CD8-positive, alpha-beta memory T cell (primary cell): ENCODE data around the gene PTP4A2. TPM values are rescaled to one million over a fixed set of nuclear protein-coding genes. Genes with fewer than 3 reads are reported as not detected.
"Not testable (repeated sequence)": the region's sequence is repeated elsewhere in the genome, so short reads cannot be mapped to it uniquely, and the experiment has no call there.

ENCODE experiments used
- CTCF ChIA-PET: fragments of 350-600 bp; sonication (Branson Sonifier 250); formaldehyde crosslinking; loops from one replicate; lab custom pipeline; 2021; ENCODE audit warnings: antibody characterized with exemption; lab: Charles Lee
- POLR2A ChIA-PET: fragments of 350-600 bp; sonication (Branson Sonifier 250); formaldehyde crosslinking; loops from one replicate; lab custom pipeline; 2021; ENCODE audit warnings: antibody characterized with exemption; lab: Charles Lee
- DNase-seq, 5 donors: peaks; one replicate each; pipeline versions ENCODE4 v3.0.0 to v3.0.0-alpha.2; 2020 to 2022; ENCODE audit warnings: mixed read lengths in 1 of 5
- H3K27ac ChIP-seq: one replicate; pipeline ENCODE4 v1.7.0; 2013; ENCODE audit warnings: low read depth, mild to moderate bottlenecking, low read length, moderate library complexity
- H3K27me3 ChIP-seq: 2 replicates; pipeline ENCODE4 v1.7.0; 2013; ENCODE audit warnings: low read length, mild to moderate bottlenecking; ENCODE audit not compliant: insufficient read depth, poor library complexity, severe bottlenecking
- H3K36me3 ChIP-seq: 2 replicates; pipeline ENCODE4 v1.7.0; 2013; ENCODE audit warnings: mild to moderate bottlenecking, low read length, moderate library complexity; ENCODE audit not compliant: insufficient read depth
- H3K4me1 ChIP-seq: 2 replicates; pipeline ENCODE4 v1.7.0; 2013; ENCODE audit warnings: mild to moderate bottlenecking, low read length, moderate library complexity; ENCODE audit not compliant: insufficient read depth
- H3K4me3 ChIP-seq: 2 replicates; pipeline ENCODE4 v1.7.0; 2013; ENCODE audit warnings: mild to moderate bottlenecking, low read length
- H3K9me3 ChIP-seq: 2 replicates; pipeline ENCODE4 v1.7.0; 2013; ENCODE audit warnings: mild to moderate bottlenecking, low read length
- H3K27ac Mint-ChIP-seq, 8 donors: one replicate each; pipeline ENCODE4 v1.8.0; 2020 to 2021; ENCODE audit warnings: mixed read lengths in 8 of 8, mild to moderate bottlenecking in 6 of 8, inconsistent platforms in 3 of 8, moderate library complexity in 3 of 8
- H3K27me3 Mint-ChIP-seq, 2 donors: one replicate each; pipeline ENCODE4 v1.8.0; 2020 to 2021; ENCODE audit warnings: mixed read lengths in 2 of 2, mild to moderate bottlenecking in 1 of 2, moderate library complexity in 1 of 2
- H3K36me3 Mint-ChIP-seq, 3 donors: one replicate each; pipeline ENCODE4 v1.8.0; 2020 to 2021; ENCODE audit warnings: mixed read lengths in 3 of 3, inconsistent platforms in 1 of 3, mild to moderate bottlenecking in 1 of 3
- H3K4me1 Mint-ChIP-seq, 3 donors: one replicate each; pipeline ENCODE4 v1.8.0; 2020 to 2021; ENCODE audit warnings: mixed read lengths in 3 of 3, inconsistent platforms in 1 of 3, mild to moderate bottlenecking in 1 of 3
- H3K4me3 Mint-ChIP-seq, 7 donors: one replicate each; pipeline ENCODE4 v1.8.0; 2020 to 2021; ENCODE audit warnings: mixed read lengths in 7 of 7, mild to moderate bottlenecking in 6 of 7, moderate library complexity in 4 of 7, inconsistent platforms in 2 of 7
- H3K9me3 Mint-ChIP-seq, 5 donors: one replicate each; pipeline ENCODE4 v1.8.0; 2020 to 2022; ENCODE audit warnings: mixed read lengths in 5 of 5, mild to moderate bottlenecking in 3 of 5, moderate library complexity in 2 of 5, inconsistent platforms in 1 of 5
- polyA plus RNA-seq: library from polyadenylated mRNA; unstranded; fragments of 300-500 nt; fragmentation: Illumina TruSeq; gene quantifications from one replicate; pipeline ENCODE4 v1.2.3, GENCODE V29; 2021
- total RNA-seq, 2 experiments: library from RNA; stranded (reverse); gene quantifications; one replicate each; pipeline ENCODE4 v1.2.3, GENCODE V29; 2021

The PTP4A2 gene
- total and polyA plus RNA-seq, 3 experiments from 2014 or later: 339 to 598 (median 368) TPM

DNA sequence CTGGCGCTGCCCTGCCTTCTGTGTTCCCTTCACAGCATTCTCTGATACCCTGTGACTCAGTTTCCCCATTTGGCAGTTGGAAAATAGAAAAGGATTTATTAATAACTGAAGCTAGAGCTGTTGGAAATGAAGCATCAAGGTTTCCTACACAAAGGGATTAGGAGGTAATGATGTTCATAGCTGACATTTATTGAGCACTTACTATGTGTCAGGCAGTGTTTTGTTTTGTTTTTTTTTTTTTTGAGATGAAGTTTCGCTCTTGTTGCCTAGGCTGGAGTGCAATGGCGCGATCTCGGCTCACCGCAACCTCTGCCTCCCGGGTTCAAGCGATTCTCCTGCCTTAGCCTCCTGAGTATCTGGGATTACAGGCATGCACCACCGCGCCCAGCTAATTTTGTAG is 7.5 kb upstream of the PTP4A2 start:
- not testable (repeated sequence) for H3K9me3 Mint-ChIP-seq, H3K36me3 Mint-ChIP-seq, H3K27me3 ChIP-seq, H3K36me3 ChIP-seq, H3K27me3 Mint-ChIP-seq, DNase-seq, H3K4me3 ChIP-seq, H3K9me3 ChIP-seq
- Mint-ChIP-seq H3K4me1 (peaks cover 36 to 60% (median 47%) of the 10 kb centered on the region in 3 donors), H3K27ac (peak overlapping the region; percentile 11 to 88 (median 68)), H3K4me3 (peak overlapping the region; percentile 41 to 91 (median 74))
- ChIA-PET CTCF (interaction anchor here (1.1 to 9.1 kb wide), 6 partner anchors 9 to 129 kb away, joined by 4 to 136 read pairs (median 19); partner anchors contain the start of gene SPOCD1), POLR2A (interaction anchor here (0.6 to 3.3 kb wide), 5 partner anchors 9 to 1202 kb away, joined by 3 to 22 read pairs (median 3); partner anchors contain the start of gene TMEM39B)
- H3K4me1 ChIP-seq: peaks cover 47% of the 10 kb centered on the region
- H3K27ac ChIP-seq: peak overlapping the region; percentile 18

- Histone ChIP-seq H3K27ac (peak overlapping the region; percentile 91), H3K4me3 (peak overlapping the region; percentile 68), H3K27me3 (no peaks in the 10 kb centered on the region), H3K4me1 (peaks cover 58% of the 10 kb centered on the region), H3K36me3 (no peaks in the 10 kb centered on the region), H3K9me3 (no peaks in the 10 kb centered on the region)
- Mint-ChIP-seq H3K36me3 (no peaks in the 10 kb centered on the region), H3K27me3 (no peaks in the 10 kb centered on the region), H3K4me3 (peak overlapping the region; percentile 83 to 91 (median 85)), H3K9me3 (no peaks in the 10 kb centered on the region), H3K27ac (peak overlapping the region; percentile 82 to 95 (median 92)), H3K4me1 (peaks cover 46 to 67% (median 60%) of the 10 kb centered on the region in 3 donors)
- ChIA-PET POLR2A (interaction anchor here (0.5 to 3.3 kb wide), 17 partner anchors 9 to 306 kb away, joined by 3 to 22 read pairs (median 4); partner anchors contain the start of genes KHDRBS1, PEF1 and TMEM39B), CTCF (interaction anchor here (0.7 to 9.1 kb wide), 12 partner anchors 8 to 155 kb away, joined by 3 to 136 read pairs (median 8); partner anchors contain the start of gene SPOCD1)
- peak; percentile 66 to 90 (median 77) for DNase-seq
These were observed 6.3 kb upstream of the PTP4A2 start for GRCh38 chr1:31944205-31945089.

DNA sequence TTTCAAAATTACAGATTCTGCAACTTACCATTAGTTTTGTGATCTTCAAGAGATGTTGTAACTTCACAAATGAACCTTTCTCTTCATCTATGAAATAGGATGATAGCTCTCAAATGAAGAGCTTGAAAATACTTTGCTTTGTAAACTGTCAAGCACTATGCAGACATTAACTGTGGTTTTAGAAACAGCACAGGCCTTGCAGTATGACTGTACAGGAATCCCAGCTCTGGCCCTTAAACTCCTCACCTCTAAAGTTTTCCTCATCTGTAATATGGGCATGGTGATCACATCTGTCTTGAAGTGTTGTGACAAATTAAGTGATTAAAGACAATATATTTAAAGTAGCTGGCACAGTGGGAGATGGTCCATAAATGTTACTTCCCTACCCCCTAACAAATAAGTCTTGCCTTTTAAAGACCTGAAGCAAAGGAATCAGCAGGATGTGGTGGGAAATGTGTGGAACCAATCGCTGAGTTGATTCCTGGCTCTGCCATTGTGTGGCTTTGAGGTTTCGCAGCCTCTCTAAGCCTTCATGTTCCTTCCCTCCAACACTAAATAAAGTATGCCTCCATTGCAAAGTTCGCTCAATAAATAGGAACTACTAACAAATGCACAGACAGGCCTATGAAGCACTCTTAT is 5.5 kb upstream of the PTP4A2 start:
- Histone ChIP-seq H3K36me3 (no peaks in the 10 kb centered on the region), H3K4me3 (peak overlapping the region; percentile 68), H3K27me3 (no peaks in the 10 kb centered on the region), H3K9me3 (no peaks in the 10 kb centered on the region), H3K27ac (peak overlapping the region; percentile 91), H3K4me1 (peaks cover 66% of the 10 kb centered on the region)
- Mint-ChIP-seq H3K27ac (peak overlapping the region; percentile 82 to 95 (median 92)), H3K36me3 (peaks cover 0 to 2% (median 0%) of the 10 kb centered on the region in 3 donors), H3K4me3 (peak overlapping the region; percentile 83 to 91 (median 85)), H3K9me3 (no peaks in the 10 kb centered on the region), H3K27me3 (no peaks in the 10 kb centered on the region), H3K4me1 (peaks cover 53 to 75% (median 67%) of the 10 kb centered on the region in 3 donors)
- peak in 3 of 5 donors; percentile 66 to 77 (median 75) for DNase-seq
- CTCF ChIA-PET: interaction anchor here (0.7 to 9.1 kb wide), 12 partner anchors 8 to 155 kb away, joined by 3 to 136 read pairs (median 8); partner anchors contain the start of gene SPOCD1
- POLR2A ChIA-PET: interaction anchor here (0.7 to 3.3 kb wide), 12 partner anchors 9 to 117 kb away, joined by 3 to 22 read pairs (median 4); partner anchors contain the start of gene KHDRBS1

DNA sequence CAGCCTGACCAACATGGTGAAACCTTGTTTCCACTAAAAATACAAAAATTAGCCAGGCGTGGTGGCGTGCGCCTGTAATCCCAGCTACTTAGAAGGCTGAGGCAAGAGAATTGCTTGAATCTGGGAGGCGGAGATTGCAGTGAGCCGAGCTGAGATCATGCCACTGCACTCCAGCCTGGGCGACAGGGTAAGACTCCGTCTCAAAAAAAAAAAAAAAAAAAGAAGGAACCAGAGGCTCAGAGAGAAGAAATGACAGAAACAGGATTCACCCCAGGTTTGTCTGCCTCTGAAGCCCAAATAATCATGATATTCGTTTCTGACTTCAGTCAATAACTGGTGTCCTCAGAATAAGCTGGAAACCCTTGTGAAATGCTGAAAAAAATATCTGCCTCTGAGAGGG is 3.9 kb upstream of the PTP4A2 start:
- H3K27ac ChIP-seq, H3K36me3 Mint-ChIP-seq, H3K9me3 Mint-ChIP-seq, DNase-seq, H3K9me3 ChIP-seq, H3K27me3 Mint-ChIP-seq, H3K36me3 ChIP-seq, H3K27me3 ChIP-seq, POLR2A ChIA-PET: not testable (repeated sequence)
- CTCF ChIA-PET: interaction anchor here (0.8 to 9.1 kb wide), 9 partner anchors 8 to 153 kb away, joined by 3 to 136 read pairs (median 11); no protein-coding TSS in a partner anchor
- Mint-ChIP-seq H3K4me3 (peak overlapping the region; percentile 33 to 84 (median 47)), H3K4me1 (peaks cover 58 to 77% (median 69%) of the 10 kb centered on the region in 3 donors), H3K27ac (peak overlapping the region; percentile 76 to 95 (median 91))
- H3K4me1 ChIP-seq: peaks cover 69% of the 10 kb centered on the region
- H3K4me3 ChIP-seq: peak overlapping the region; percentile 6

GRCh38 chr1:31939484-31940329 is 1.5 kb upstream of the PTP4A2 start:
- no peaks in the 10 kb centered on the region for H3K9me3 Mint-ChIP-seq
- ChIA-PET POLR2A (interaction anchor here (0.6 to 4.5 kb wide), 14 partner anchors 9 to 170 kb away, joined by 3 to 35 read pairs (median 4); partner anchors contain the start of gene KHDRBS1), CTCF (interaction anchor here (0.6 to 9.1 kb wide), 20 partner anchors 9 to 133 kb away, joined by 3 to 136 read pairs (median 4); partner anchors contain the start of genes SPOCD1 and TMEM39B)
- H3K27me3 Mint-ChIP-seq: no peaks in the 10 kb centered on the region
- peaks cover 70 to 79% (median 75%) of the 10 kb centered on the region in 3 donors for H3K4me1 Mint-ChIP-seq
- H3K27ac Mint-ChIP-seq: peak overlapping the region; percentile 90 to 99 (median 96)
- Histone ChIP-seq H3K4me3 (peak overlapping the region; percentile 40), H3K9me3 (no peaks in the 10 kb centered on the region), H3K27me3 (no peaks in the 10 kb centered on the region), H3K27ac (peak overlapping the region; percentile 72), H3K36me3 (no peaks in the 10 kb centered on the region), H3K4me1 (peaks cover 73% of the 10 kb centered on the region)
- peak; percentile 64 to 89 (median 72) for DNase-seq
- H3K36me3 Mint-ChIP-seq: peaks cover 4 to 22% (median 5%) of the 10 kb centered on the region in 3 donors
- H3K4me3 Mint-ChIP-seq: peak overlapping the region; percentile 82 to 93 (median 84)

GRCh38 chr1:31937300-31938183 is 626 bp downstream of the PTP4A2 start:
- Mint-ChIP-seq H3K4me3 (peak overlapping the region; percentile 86 to 100 (median 97)), H3K9me3 (no peaks in the 10 kb centered on the region), H3K36me3 (peaks cover 4 to 27% (median 5%) of the 10 kb centered on the region in 3 donors), H3K4me1 (peaks cover 73 to 78% (median 75%) of the 10 kb centered on the region in 3 donors), H3K27me3 (no peaks in the 10 kb centered on the region), H3K27ac (peak overlapping the region; percentile 81 to 99 (median 93))
- no peaks in the 10 kb centered on the region for H3K27me3 ChIP-seq
- POLR2A ChIA-PET: interaction anchor here (0.6 to 4.5 kb wide), 10 partner anchors 12 to 312 kb away, joined by 3 to 35 read pairs (median 9); partner anchors contain the start of genes CCDC28B and KHDRBS1
- H3K27ac ChIP-seq: peak overlapping the region; percentile 77
- CTCF ChIA-PET: interaction anchor here (0.6 to 9.1 kb wide), 11 partner anchors 11 to 111 kb away, joined by 3 to 136 read pairs (median 5); no protein-coding TSS in a partner anchor
- H3K4me3 ChIP-seq: peak overlapping the region; percentile 83
- no peaks in the 10 kb centered on the region for H3K36me3 ChIP-seq
- no peaks in the 10 kb centered on the region for H3K9me3 ChIP-seq
- DNase-seq: peak; percentile 73 to 90 (median 80)
- H3K4me1 ChIP-seq: peaks cover 77% of the 10 kb centered on the region
